Measurements from ENCODE around the gene CUL4A. TPM values are rescaled to one million over a fixed set of nuclear protein-coding genes. Genes with fewer than 3 reads are reported as not detected.
A peak's percentile ranks its signal among the peaks of the same experiment; 100 is the strongest.

Gene CUL4A
- total and polyA plus RNA-seq, 9 of the 15 experiments (the other 6 are each of a cell fraction or from before 2014, with no cell fraction given), result 21.1 to 92.0 (median 63.2) TPM

DNA sequence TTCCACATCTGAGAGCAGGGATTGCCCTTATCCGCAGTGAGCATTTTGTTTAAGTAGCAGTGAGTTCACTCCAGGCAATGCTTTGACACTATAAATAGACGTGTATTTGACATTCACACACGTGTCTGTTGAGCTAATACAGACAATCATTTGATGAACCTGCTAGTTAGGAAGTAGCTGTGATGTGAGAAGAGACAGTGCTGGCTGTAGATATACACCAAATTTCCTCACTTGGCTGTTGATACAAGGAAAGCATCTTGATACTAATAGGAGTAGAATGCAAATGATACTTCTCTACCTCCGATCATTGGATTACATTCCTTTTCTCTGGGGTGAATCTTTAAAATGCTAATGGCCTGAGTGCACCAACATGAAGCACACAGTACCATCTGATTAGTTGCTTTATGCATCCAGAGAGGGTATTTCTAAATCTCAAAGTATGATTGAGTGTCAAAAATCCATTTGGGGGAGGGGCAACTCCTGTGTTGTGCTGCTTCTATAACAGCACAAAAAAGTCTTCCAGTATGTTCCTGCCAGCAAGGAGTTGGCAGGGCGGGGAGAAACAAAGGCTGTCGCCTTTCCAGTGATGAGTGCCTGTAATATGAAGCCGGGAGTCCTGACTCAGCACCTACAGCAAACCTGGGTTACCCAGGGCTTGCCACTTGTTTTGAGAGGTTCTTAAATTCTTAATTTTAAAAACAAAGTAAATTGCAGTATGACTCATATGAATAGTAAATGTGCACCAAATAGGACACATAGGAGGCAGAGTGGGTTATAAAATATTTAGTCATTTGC, 7.0 kb downstream of the CUL4A start (continued):
- TF ChIP-seq, protein P1, sequence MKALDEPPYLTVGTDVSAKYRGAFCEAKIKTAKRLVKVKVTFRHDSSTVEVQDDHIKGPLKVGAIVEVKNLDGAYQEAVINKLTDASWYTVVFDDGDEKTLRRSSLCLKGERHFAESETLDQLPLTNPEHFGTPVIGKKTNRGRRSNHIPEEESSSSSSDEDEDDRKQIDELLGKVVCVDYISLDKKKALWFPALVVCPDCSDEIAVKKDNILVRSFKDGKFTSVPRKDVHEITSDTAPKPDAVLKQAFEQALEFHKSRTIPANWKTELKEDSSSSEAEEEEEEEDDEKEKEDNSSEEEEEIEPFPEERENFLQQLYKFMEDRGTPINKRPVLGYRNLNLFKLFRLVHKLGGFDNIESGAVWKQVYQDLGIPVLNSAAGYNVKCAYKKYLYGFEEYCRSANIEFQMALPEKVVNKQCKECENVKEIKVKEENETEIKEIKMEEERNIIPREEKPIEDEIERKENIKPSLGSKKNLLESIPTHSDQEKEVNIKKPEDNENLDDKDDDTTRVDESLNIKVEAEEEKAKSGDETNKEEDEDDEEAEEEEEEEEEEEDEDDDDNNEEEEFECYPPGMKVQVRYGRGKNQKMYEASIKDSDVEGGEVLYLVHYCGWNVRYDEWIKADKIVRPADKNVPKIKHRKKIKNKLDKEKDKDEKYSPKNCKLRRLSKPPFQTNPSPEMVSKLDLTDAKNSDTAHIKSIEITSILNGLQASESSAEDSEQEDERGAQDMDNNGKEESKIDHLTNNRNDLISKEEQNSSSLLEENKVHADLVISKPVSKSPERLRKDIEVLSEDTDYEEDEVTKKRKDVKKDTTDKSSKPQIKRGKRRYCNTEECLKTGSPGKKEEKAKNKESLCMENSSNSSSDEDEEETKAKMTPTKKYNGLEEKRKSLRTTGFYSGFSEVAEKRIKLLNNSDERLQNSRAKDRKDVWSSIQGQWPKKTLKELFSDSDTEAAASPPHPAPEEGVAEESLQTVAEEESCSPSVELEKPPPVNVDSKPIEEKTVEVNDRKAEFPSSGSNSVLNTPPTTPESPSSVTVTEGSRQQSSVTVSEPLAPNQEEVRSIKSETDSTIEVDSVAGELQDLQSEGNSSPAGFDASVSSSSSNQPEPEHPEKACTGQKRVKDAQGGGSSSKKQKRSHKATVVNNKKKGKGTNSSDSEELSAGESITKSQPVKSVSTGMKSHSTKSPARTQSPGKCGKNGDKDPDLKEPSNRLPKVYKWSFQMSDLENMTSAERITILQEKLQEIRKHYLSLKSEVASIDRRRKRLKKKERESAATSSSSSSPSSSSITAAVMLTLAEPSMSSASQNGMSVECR (CRISPR knock-in tag; IDR thresholded peaks at IDR 0.05), result no peak
- TF ChIP-seq JUND (IDR thresholded peaks at IDR 0.05; ENCODE audit: borderline replicate concordance, low read depth, low read length), result peak; percentile 46; the same call in 1 of the 2 replicates
- TF ChIP-seq JUND (tag; IDR thresholded peaks at IDR 0.05; ENCODE audit: borderline replicate concordance, low read depth, low read length), result no peak
- TF ChIP-seq, protein P2, sequence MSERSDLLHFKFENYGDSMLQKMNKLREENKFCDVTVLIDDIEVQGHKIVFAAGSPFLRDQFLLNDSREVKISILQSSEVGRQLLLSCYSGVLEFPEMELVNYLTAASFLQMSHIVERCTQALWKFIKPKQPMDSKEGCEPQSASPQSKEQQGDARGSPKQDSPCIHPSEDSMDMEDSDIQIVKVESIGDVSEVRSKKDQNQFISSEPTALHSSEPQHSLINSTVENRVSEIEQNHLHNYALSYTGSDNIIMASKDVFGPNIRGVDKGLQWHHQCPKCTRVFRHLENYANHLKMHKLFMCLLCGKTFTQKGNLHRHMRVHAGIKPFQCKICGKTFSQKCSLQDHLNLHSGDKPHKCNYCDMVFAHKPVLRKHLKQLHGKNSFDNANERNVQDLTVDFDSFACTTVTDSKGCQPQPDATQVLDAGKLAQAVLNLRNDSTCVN (CRISPR knock-in tag; IDR thresholded peaks at IDR 0.05), result no peak
- no peak for TF ChIP-seq PTTG1 (tag; IDR thresholded peaks at IDR 0.05; ENCODE audit: low read depth)
- TF ChIP-seq, protein P3, sequence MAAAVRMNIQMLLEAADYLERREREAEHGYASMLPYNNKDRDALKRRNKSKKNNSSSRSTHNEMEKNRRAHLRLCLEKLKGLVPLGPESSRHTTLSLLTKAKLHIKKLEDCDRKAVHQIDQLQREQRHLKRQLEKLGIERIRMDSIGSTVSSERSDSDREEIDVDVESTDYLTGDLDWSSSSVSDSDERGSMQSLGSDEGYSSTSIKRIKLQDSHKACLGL (CRISPR knock-in tag; IDR thresholded peaks at IDR 0.05; ENCODE audit: borderline replicate concordance, poor library complexity, severe bottlenecking), result no peak
- TF ChIP-seq CHCHD3 (CRISPR knock-in tag; IDR thresholded peaks at IDR 0.05), result no peak
- TF ChIP-seq BRF2 (IDR thresholded peaks at IDR 0.05; ENCODE audit: borderline replicate concordance, insufficient read depth, insufficient read length), result no peak
- TF ChIP-seq PRDM10 (IDR thresholded peaks at IDR 0.05; ENCODE audit: partially characterized antibody), result no peak
- TF ChIP-seq ETS2 (tag; IDR thresholded peaks at IDR 0.05; ENCODE audit: borderline replicate concordance, poor library complexity, severe bottlenecking), result no peak
- no peak for TF ChIP-seq HMG20A (CRISPR knock-in tag; conservative IDR thresholded peaks at IDR 0.05)
- TF ChIP-seq CTCF (IDR thresholded peaks at IDR 0.05 in 2 of 3, conservative IDR thresholded peaks at IDR 0.05 in 1 of 3; ENCODE audit: insufficient read depth in 2 of 3, low read depth in 1 of 3, low read length in 3 of 3), result no peak

Measured in K562 (cell line).